ENCODE data around the gene GRIP1.

Gene GRIP1

DNA sequence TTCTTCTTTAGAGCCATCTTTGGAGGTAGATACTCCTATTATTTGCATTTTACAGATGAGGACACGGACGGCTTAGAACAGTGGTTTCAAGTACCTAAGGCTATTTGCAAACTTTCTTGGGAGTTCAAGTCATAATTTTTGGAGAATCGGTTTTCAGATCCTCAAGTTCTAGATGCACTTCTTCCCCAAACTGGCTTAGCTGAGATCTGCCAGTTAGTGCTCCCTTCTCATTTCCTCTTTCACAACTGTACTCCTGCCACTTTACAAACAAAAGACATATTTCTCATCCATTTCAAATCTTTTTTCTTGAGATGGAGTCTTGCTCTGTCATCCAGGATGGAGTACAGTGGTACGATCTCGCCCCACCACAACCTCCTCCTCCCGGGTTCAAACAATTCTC is 299.3 kb downstream of the GRIP1 start:
- no peak for DNase-seq (ENCODE audit: low read depth)

DNA sequence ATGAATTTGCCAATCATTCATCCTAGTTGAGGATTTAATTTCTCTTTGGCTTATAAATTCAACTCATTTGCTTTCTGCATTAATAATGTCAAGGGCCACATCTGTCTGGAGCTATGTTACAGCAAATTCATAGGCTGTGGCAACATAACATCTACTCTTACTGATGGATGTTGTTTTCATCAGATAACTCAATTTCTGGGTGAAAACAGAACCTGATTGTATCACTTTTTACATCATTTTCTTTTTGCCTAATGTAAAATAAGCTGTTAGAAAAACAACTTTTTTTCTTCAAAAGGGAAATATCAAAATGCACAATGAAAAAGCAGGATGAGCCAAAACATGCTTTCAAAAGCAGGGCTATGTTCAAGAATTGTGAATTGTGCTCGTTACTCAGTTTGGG is 303.3 kb downstream of the GRIP1 start:
- no peak for DNase-seq (ENCODE audit: low read depth)

DNA sequence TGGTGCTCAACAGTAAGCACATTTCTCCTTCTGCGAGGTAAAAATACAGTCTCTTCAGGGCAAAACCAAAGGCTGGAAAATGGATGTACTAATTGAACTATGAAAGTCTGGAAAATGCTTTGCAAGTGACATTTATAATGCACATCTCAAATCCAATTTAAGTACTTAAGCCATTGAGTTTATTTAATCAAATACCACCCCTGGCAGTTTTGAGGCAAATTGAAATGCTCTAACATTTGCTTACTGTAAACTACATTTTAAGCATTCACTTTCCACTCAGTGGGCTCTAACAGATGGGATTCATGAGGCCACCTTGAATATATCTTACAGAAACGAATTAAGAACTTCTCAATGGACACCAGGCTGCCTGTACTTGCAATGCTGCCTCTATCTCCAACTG is 306.9 kb downstream of the GRIP1 start:
- no peak for DNase-seq (ENCODE audit: low read depth)

- DNase-seq (ENCODE audit: low read depth), result no peak
Observed at GRCh38 chr12:66367015-66367667, 311.7 kb downstream of the GRIP1 start.

GRCh38 chr12:66365718-66366490 is 313.0 kb downstream of the GRIP1 start:
- DNase-seq (ENCODE audit: low read depth), result no peak

DNA sequence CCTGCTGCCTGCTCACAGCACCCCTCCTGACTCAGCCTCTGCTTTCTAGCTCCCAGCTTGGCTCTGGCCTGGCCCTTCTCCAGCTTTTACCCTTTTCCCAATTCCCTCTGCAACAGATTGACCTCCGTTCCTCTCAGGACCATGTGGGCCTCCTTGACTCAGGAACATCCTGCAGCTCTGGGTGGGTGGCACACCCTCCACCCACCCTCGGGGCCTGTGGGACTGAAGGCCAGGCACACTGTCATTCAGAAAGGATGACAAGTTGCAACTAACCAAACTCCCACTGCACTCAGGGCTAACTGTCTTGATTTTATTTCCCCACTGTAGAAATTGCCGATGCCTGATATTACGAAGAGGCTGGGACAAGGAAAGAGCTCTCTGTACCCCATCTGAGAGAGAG is 317.2 kb downstream of the GRIP1 start:
- no peak for DNase-seq (ENCODE audit: low read depth)

- no peak for DNase-seq (ENCODE audit: low read depth)
Observed at GRCh38 chr12:66359300-66359699, 319.6 kb downstream of the GRIP1 start.

GRCh38 chr12:66354291-66354690 is 324.6 kb downstream of the GRIP1 start:
- DNase-seq (ENCODE audit: low read depth), result no peak

- no peak for DNase-seq (ENCODE audit: low read depth)
Observed at GRCh38 chr12:66352899-66353298, 326.0 kb downstream of the GRIP1 start.

- DNase-seq (ENCODE audit: low read depth), result peak; percentile 2
Observed at GRCh38 chr12:66352197-66352596, 326.7 kb downstream of the GRIP1 start.

DNA sequence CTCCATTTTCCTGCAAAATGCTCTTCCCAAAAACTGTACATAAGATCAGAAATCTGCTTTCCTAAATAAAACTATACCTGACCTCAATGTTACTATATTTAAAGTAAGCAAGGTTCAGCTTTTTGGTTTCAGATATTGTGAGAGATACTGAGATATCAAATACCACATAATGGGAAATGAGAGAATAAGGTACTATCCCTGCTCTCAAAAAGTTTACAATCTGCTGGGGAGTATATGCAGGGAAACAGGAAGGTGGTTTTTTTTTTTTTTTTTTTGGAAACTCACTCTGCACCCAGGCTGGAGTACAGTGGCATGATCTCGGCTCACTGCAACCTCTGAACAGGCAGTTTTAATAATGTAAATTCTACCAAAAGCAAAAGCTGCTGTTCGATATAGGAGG is 327.6 kb downstream of the GRIP1 start:
- no peak for DNase-seq (ENCODE audit: low read depth)

DNA sequence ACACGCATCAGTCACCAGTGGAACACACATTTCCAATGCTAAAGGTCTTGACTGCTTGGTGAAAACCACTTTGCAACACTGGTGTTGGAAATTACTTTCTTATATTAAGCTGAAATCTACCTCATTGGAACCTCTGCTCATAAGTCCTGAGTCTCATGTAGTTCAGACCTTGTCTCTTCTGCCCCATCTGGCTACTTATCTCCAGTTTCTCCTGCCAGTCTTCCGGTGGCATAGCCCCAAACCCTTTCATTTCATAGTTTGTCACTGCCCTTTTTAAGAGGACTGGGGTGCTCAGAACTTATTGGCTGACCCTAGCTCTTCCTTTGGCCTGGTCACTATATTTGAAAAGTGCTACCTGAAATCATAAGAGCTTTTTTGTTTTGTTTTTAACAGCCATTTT is 332.9 kb downstream of the GRIP1 start:
- no peak for DNase-seq (ENCODE audit: low read depth)

- no peak for DNase-seq (ENCODE audit: low read depth)
Observed at GRCh38 chr12:66345212-66345611, 333.7 kb downstream of the GRIP1 start.

DNA sequence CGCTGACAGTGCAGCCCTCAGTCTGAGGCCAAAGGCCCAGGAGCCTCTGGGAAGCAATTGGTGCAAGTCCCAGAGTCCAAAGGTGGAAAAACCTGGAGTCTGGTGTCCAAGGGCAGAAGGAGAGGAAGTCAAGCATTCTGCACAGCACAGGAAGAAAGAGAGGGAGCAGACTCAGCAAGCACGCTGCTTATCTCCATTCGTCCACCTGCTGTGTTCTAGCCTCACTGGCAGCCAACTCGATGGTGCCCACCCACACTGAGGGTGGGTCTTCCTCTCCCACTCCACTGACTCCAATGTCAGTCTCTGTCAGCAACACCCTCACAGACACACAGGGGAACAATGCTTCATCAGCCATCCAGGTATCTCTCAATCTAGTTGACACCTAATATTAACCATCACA is 337.8 kb downstream of the GRIP1 start:
- DNase-seq (ENCODE audit: low read depth), result no peak

DNA sequence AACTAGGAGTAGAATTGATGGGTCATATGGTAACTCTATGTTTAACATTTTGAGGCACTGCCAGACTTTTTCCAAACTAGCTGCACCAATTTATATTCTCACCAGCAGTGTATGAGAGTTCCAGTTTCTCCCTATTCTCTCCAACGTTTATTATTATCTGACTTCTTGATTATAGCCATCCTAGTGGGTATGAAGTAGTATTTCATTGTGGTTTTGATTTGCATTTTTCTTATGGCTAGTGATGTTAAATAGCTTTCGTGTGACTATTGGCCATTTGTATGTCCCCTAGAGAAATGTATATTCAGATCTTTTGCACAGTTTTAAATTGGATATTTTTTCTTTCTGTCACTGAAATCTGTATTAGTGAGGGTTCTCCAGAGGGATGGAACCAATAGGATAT is 338.7 kb downstream of the GRIP1 start:
- no peak for DNase-seq (ENCODE audit: low read depth)

DNA sequence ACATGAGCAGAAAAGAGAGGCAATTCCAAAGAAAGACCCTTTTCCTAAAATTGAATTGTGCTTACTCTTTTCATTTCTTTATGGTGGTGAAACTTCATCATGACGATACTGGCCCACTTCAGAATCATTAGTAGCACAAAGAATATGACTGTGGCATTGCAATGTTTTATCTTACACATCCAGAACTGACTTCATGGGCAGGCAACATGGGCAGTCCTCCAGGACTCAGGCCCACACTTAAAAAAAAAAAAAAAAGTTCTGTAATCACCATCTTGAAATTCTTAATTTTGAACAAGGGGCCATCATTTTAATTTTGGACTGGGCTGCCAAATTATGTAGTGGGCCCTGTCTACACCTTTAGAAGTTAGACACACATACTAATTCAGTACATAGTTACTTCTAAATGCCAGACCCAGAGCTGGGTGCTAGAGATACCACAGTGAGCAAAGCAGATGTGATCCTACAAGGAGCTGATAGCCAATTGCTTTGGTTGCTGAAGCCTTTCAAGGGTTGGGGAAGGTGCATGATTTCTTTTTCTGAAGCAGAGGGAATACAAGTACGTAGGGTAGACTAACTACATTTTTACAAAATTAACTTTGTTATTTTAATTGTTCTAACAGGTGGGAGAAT is 341.4 kb downstream of the GRIP1 start:
- DNase-seq (ENCODE audit: low read depth), result no peak

GRCh38 chr12:66335746-66336145 is 343.1 kb downstream of the GRIP1 start:
- no peak for DNase-seq (ENCODE audit: low read depth)

- no peak for DNase-seq (ENCODE audit: low read depth)
Observed at GRCh38 chr12:66331814-66332213, 347.1 kb downstream of the GRIP1 start.

DNA sequence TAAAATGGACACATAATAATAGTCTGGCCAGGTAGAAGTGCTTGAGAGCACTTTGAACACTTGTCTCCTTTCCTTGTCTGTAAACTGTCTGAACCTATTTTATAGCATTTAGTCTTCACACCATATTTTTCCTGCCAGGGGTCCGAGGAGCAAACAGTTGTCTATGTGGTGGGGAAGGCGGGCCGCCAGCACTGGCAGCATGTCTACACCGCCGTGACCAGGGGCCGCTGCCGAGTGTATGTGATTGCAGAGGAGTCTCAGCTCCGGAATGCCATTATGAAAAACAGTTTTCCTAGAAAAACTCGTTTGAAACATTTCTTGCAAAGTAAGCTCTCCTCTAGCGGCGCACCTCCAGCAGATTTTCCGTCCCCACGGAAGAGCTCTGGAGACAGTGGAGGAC is 347.9 kb downstream of the GRIP1 start:
- no peak for DNase-seq (ENCODE audit: low read depth)

- DNase-seq (ENCODE audit: low read depth), result no peak
Observed at GRCh38 chr12:66329941-66330340, 348.9 kb downstream of the GRIP1 start.

GRCh38 chr12:66323017-66323416 is 355.9 kb downstream of the GRIP1 start:
- DNase-seq (ENCODE audit: low read depth), result no peak

DNA sequence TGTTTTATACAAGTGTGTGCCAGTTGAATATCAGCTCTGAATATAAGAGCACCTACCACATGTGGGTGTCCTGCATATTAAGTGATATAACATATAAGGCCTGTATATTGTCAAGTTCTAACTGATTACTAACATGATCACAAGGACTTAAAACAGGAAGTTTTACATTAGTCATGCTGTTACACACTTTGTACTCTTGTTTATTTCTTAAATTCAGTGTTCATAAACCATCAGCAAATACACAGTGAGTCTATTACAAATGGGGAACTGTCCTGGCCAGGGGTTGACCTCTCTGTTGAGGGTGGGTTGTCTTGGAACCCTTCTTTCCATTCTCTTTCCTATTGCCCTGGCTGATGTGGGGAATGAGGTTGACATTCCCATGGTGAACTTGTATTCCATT is 357.4 kb downstream of the GRIP1 start:
- no peak for DNase-seq (ENCODE audit: low read depth)

DNA sequence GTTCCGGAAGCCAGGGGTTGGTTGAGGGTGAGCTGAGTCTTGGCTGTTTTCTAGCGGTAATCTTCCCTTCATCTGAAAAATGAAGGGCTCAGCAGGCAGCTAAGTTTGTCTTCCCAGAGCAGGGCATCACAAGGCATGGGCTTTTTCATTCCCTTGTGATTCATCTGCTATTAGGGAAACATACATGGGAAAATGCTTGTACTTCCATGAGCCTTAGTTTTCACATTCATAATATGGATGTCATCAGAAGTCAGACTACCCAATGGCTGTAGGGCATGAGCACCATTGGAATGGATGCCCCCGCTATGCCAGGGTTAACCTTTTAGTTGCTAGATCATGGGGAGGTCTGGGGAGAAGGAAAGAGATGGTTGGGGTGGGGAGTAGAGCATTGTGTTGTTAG is 357.9 kb downstream of the GRIP1 start:
- no peak for DNase-seq (ENCODE audit: low read depth)

Data from GM04504 (cell line).